RPMI7951 (cell line): ENCODE results near the gene HUS1. TPM values are rescaled to one million over a fixed set of nuclear protein-coding genes. Genes with fewer than 3 reads are reported as not detected.
"Not testable (repeated sequence)": the region's sequence is repeated elsewhere in the genome, so short reads cannot be mapped to it uniquely, and the experiment has no call there.

ENCODE experiments used
- DNase-seq: peaks from one replicate; pipeline ENCODE4 v3.0.0-alpha.2; 2012; ENCODE audit warnings: low read depth
- total RNA-seq: library from RNA; depleted of rRNA; stranded (reverse); fragments of >200 nt; shearing (Covaris generic); gene quantifications from 2 replicates; pipeline ENCODE4 v1.2.3, GENCODE V29; 2014

Gene HUS1
- total RNA-seq, 1 experiment from 2014 or later: 33.9 TPM

DNA sequence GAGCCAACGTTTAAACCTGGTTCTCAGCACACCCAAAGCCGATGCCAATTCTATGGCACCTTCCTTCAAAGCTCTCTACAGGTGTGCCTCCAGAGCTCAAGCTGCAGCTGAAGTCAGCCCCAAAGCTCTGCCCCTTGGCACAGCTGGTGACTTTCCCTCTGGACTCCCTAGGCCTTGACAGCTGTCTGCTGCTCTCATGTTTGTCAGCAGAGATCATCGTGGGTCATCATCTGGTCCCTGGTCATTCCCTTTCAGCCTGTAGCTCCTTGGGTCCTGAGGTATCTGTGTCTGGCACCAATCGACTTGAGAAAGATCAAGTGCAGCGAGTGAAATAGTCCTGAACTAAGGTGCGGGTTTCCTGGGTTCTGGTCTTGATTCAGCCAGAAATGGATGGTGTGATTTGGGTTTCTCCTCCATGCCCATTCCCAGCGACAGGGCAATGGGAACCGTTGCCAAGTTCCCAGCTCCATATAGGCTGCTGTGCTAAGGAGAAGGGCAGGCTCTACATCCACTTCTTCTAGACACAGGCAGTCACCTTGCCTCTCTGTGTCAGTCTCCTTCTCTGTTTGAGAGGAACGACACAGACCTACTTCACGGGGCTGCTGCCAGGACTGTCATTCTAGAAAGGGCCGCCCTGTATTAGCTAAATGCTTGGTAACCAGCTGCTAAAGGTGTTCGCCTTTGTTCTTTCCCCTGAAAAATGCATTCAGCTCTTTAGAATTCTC is 34.7 kb downstream of the HUS1 start:
- DNase-seq: no peak

DNA sequence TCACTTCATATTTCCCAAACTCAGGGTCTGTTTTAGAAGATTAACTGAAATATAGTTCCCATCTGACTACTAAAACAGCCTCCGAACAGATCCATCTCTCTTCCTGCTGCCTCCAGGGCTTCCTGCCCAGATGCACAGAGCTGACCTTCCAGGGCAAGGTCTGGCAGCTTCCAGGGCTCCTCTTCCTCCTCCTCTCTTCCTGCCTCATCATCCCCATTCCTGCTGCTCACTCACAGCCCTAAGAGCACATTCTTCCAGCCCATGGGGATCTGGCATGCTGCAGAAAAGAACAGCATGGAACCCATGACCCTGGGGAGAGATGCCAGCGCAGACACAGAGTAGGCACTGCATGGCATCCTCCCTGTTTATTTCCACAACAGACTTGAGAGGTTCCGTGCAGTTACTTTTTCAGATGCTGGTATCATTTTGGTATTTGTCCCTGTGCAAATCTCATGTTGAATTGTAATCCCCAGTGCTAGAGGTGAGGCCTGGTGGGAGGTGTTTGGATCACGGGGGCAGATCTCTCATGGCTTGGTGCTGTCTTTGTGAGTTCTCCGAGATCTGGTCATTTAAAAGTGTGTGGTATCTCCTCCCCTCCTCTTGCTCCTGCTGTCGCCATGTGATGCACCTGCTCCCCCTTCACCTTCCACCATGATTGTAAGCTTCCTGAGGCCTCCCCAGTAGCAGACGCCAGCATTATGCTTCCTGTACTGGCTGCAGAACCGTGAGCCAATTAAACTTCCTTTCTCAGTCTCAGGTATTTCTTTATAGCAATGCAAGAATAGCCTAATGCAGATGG is 35.5 kb downstream of the HUS1 start:
- DNase-seq: peak; percentile 67

DNA sequence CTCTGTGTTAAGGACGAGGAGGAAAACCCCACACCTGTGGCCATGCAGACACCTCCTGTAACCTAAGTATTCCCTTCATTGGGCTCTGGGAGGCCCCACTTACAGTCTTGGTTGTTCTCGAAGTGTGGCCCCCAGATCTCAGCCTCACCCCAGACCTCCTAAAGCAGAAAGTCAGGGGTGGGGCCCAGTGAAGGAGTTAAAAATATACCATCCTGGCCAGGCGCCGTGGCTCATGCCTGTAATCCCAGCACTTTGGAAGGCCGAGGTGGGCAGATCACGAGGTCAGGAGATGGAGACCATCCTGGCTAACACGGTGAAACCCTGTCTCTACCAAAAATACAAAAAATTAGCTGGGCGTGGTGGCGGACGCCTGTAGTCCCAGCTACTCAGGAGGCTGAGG is 36.8 kb downstream of the HUS1 start:
- DNase-seq: not testable (repeated sequence)

DNA sequence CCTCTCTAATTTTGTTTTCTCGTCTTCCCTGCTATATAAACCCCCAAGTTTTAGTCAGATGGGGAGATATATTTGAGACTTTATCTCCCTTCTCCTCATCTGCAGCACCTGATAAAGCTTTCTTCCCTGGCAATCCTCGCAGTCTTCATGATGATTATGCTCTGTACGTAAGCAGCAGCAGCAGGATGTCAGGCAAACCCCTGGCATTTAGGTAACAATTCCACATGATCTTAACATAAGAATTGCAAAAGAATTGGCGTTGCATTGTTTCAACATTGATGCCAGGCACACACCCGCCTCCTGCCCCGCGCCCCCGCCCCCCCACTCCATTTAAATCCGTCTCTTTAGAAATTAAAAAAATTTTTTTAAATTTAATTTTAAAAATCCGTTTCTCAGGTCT is 37.3 kb downstream of the HUS1 start:
- DNase-seq: no peak

DNA sequence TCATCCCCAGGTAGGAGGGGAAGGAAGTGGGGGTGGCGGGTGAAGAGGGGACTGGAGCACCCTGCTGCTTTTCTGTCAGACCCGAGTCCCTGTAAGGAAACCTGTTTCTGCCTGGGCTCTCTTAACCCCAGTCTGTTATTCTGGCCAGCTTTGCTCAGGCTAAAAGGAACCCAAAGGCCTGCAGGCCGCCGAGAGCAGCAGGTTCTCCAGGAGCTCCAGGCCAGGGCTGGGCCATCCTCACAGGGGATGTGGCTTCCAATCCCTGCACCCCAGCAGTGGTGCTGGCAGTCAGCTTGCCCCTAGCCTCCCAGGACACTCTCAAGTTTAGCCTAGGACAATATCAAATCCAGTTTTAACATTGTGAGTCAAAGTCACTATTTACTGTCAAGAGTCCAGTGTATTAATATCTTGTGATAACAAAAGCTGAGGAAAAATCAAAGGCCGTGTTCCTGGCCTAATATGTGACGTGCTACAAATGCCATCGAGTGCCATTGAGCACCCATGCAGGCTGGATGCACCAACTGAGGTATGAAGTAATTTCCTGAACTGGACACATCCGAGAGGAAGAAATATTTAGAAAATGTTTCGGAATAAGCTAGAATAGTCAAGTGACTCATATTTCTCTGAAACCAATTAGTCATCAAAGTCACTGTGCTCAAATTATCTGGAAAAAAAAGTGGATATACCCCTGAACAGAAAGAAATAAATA is 38.1 kb downstream of the HUS1 start:
- peak; percentile 86 for DNase-seq

DNA sequence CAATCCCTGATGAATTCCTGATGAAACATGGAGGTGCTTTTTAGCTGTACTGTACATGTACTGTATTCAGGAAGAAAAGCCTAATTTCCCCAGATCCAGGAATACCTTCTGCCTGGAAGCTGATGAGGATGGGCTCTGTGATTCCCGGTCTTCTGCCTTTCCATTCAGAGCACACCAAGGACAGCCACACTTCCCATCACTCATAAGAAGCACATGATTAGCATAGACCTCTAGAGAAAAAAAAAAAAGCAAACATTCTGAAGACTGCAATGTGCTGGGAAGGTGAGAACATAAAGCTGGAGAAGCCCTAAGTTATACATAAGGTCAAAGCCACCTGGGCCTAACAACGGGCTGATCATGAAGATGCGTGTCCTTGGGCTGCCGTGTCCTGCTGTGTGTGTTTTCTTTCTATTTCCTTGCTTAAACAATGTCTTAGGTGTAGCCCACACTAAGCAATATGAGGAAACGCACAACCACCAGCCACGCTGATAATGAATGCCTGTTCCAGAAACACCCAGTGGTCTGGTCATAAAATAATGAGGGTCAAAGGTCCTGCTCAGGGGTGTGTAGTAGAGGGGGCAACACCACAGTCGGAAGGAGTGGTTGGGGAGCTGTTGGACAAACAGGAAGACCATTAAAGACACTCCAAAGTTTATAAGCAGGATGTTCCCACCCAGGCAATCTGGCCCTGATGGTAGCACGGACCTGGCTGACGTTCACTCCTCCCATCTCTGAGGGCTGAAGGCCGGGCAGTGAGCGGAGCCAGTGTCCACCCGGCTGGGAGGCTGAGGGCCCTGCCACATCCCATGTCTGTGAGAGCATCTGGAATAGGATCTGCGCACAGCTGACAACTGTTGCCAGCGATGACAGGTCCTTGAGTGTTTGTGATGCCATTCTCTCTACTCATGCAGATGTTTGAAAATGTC is 39.1 kb downstream of the HUS1 start:
- DNase-seq: peak; percentile 41

DNA sequence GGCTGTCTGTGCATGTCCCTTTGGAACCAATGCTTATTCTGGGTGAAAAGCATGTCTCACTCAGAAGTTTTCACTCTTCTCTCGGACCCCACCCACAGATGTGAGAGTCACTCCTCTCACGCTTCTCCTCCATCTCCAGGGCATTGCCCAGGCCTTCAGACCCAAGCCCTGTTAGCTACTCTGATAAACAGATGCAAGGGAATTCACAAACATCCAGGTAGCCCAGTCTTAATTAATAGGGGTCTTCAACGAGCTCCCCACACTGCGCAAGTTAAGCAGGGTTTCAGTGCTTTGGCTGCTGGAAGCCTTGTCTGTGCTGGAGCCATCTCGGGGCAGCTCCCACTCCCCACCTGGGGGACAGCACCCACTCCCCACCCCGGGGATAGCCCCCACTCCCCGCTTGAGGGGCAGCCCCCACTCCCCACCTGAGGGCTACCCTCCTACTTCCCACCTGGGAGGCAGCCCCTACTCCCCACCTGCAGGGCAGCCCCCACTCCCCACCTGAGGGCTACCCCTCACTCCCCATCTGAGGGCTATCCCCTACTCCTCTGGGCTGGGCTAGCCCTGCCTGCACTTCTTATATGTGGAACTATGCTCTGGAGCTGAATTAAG is 39.9 kb downstream of the HUS1 start:
- DNase-seq: no peak

DNA sequence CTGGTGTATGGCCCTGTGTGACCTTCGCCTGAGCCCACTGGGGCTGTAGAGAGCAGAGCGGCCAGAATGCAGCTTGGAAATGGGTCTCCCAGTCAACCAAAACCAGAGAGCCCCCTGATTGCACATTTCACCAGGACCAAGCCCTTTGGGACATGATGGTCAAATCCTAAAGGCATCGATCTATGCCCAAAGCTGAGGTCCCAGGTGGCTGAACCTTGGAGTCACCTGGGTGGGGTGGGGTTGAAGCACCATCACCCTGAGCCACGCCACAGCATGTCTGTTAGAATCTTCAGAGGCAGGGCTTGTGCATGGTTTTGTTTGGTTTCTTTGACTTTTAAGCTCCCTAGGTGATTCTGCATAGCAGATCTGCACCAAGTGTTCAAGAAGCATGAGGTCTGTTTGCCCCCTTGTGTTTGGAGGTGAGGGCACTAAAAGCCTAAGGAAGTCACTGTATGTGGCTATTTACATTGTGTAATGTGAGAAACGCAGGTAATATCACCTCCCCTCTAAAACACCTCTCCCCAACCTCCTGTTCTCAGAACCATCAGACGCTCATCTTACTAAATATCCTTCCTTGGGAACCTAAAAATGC is 40.7 kb downstream of the HUS1 start:
- peak; percentile 38 for DNase-seq

DNA sequence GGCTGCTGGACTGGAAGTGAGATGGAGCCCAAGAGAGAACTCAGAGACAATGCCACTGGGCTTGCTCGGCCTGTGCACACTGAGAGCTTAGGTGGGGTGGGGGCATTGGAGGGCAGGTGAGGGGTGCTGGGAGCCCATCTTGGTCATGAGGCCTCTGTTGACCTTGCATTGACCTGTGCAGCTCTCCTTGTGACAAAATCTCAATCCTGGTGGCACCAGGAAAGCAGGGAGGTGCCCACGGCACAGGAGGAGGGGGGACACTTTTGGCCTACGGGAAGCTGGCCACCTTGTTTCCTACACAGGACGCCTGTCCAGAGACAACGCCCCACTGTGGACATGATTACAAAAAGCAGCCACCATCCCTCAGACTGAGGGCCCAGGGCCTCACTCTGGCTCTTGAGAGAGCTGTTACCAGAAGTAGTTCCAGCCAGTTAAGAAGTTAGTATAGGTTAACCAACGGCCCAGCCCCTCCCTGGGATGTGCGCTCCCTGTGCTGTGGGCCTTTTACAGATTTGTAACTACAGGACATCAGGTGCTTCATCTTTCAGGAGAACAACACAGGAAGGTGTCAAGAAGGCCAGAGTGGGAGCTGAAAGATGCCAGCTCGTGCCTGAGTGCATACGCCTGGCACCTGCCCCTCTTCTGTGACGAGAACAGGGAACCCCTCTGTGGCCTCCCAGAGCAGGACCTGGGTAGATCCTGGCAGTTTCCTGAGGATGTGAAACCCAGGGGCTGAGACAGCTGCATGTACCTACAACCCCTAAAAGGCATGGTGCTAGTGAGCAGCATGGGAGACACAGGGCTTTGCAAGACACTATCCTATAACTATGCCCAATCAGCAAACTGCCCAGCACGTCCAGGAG is 41.5 kb downstream of the HUS1 start:
- no peak for DNase-seq

DNA sequence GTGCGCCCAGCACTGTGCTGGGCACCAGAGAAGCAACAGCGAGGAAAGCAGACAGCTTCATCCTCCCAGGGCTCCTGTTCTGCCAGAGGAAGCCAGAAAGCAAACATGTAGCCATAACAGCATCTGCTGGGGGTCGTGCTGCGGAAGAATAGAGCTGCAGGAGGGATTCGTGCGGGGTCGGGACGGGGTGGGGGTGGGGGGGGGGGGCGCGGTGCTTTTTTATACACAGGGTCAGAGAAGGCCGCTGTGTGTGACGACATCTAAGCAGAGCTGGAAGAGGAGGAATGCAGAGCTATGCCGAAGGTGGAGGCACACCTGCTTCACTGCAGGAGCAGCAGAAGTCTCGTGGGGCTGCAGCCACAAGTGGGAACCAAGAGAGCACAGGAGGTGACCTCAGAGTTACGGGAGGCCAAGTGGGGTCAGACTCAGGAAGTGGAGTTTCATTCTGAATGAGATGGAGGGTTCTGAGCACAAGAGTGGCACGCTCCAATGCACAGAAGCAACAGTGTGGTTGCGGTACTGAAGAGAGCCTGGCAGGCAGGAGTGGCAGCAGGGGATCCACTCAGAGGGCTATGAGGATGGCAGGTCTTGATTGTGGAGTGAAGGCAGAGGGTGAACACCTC is 42.2 kb downstream of the HUS1 start:
- DNase-seq: no peak

DNA sequence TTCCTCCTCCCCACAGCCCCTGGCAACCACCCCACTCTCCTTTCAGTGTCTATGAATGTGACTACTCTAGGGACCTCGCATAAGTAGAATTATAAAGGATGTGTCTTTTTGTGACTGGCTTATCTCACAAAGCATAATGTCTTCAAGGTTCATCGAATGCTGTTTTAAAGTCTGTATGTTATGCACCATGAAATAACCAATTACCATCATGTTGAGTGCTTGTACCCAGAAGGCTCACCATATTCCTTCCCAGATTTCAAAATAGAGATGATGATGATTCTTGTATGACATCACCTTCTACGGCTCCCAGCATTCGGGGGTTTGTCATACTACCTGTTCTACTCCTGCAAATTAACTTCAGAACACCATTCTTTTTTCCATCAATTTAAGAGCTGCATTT is 43.1 kb downstream of the HUS1 start:
- no peak for DNase-seq

DNA sequence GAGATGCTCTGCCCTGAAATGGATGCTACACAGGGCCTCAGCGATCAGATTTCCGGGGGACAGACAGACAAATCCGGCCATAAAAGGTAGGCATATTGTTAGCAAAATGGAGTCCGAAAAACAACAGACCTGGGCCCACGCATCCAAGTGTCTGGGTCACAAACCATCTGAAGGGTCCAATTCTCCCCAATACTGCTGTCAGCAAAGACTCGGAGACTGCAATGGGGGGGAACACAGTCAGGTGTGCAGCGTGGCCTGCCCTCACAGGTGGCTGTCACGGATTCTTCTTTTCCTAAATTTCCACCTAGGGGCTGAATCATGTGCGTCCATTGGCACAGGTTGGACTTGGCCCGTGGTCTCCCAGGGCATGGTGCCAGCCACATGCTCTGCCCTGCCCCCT is 44.1 kb downstream of the HUS1 start:
- DNase-seq: no peak

DNA sequence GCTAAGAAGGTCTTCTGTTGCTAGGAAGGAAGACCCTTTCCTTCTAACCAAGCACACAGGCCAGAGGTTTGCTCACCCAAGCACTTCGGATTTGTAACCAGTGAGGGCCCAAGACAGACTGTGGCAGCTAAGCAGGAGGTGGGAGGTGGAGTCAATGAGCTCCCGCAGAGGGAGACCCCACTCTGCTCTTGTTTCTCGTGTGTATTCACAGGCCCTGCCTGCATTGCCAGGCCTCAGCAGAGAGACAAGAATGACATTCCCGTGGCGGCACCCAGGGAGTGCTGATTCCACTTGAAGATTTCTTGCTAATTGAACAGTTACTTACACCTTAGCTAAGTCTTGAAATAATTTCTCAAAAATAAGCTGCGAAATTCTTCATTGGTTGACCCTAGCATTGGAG is 44.6 kb downstream of the HUS1 start:
- DNase-seq: no peak

DNA sequence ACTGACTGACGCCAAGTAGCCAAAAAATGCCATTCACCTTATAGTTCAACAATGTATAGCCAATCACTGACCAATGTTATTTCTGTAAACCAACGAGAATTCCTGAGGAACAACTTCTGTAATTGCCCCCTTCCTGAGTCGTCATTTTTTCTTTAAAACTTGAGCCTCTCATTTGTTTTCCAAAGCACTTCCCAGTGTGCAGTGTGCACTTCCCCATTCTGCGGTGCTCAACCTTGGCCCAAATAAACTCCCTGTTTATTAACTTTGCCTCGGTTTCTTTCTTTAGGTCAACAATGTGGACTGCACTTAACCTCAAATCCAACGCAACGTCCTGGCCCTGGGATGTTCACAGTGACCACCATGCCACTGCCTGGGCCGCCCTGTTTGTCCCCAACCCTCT is 46.2 kb downstream of the HUS1 start:
- DNase-seq: no peak

DNA sequence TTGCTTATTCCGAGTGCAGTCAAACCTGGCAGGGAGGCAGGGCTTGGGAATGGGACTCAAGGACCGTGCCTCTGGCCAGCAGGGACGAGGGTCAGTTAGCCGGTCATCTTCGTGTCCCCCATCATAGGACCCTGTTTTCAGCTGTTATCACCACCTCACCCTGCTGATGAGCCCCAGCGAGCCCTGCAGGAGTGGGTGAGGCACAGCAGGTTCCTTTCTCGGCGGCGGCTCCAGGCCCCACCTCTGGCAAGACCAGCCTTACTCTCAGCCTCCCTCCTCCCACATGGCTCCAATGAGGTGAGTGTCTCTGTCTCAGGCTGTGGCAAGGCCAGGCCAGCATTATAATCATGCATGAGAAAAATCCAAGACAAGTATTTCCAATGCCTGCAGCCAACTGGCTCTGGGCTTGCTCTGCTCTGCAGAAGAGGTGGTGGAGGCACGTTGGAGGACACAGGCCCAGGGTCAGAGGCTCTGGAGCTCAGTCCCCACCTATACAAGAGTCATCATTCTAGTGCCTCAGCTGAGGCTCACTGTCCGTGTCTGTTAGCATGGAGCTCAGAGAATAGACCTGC is 46.9 kb downstream of the HUS1 start:
- DNase-seq: no peak

DNA sequence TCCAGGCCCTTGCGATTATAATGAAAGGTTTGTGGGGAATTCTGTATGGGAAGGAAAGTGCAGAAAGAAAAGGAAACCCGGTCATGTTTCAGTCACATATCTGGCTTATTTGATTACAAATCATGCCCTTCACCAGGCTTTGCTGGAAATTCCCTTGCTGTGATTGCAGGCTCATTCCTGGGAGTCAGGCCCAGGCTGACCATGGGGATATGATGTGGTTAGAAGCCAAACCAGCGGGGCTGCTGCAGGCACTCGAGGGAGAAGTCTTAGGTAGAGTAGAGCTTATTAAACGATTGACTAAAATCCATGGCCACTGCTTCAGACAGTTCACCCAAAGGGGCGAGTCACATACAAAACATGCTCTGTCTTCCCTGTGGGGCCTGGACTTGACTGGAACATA is 47.4 kb downstream of the HUS1 start:
- peak; percentile 77 for DNase-seq

DNA sequence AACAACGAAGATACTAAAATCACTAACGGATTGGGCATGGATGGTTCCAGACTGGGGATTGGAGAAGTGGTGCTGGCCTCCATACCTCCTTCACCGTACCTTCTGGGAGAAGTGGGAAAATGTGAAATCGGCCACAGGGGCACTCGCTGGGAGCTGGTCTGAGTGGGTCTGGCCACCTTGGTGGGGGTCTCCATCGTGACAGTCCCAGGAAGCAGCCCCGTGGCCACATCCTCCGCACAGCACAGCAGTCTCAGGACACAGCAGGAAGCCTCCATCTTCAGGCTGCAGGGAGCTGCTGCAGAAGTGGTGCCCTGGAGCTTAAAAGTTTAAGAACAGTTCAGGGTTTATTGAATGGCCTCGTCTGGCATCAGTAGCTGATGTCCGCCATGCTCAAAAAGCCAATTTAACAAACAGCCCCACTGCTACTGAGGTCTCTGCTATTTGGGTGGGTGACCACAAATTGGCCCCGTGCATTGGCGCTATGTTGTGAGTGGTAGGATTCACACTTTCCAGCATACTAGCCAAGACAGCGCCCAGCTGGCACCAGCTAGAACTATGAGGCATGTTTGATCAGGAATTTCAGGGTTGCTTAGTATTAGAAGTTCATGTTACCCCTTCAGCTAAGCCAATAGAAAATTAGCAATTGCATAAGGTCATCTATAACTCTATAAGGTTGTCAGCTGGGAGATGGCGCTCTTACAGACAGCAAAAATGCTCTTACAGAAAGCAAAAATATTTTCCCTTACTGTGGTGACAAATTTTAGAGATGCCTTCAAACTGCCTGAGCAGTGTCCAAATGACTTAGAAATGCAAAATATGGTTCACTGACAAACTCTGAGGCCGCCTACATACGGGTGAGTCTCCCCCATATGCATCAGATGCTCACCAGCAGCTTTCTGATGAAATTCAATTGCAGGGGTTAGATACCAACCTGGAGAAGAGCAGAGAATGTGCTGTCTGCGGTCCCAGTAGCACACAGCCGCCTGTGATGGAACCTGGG is 48.1 kb downstream of the HUS1 start:
- no peak for DNase-seq

DNA sequence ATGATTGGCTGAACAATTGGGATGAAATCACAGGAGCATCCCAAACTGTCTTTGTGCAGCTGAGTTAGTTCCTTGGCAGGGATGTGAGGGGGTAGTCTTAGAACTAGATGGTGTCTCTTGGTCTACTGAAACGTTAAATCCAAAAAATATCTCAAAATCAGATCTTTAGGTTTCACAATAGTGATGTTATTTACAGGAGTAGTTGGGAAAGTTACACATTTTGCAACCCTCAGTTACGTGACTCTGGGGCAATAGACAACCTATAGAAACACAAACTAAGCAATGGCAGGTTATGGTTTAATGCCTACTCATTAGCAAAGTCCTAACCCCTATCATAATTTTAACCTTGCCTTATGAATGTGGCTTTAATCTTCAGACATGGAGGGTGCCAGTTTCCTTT is 55.1 kb downstream of the HUS1 start:
- no peak for DNase-seq
